A673 (cell line): ENCODE measurements around the gene GALNTL6. TPM values are rescaled to one million over a fixed set of nuclear protein-coding genes. Genes with fewer than 3 reads are reported as not detected.

ENCODE experiments used
- BruUV-seq: library from RNA; stranded (reverse); fragments of 400-500 nt; replicated peaks from 2 replicates; lab custom pipeline; 2021; lab: Mats Ljungman, UMichigan
- CTCF ChIA-PET: fragments of 300-600 bp; sonication (Branson Sonifier 250); formaldehyde crosslinking; loops from one replicate; lab custom pipeline; 2022; ENCODE audit warnings: antibody characterized with exemption; lab: Charles Lee
- POLR2A ChIA-PET: fragments of 300-600 bp; sonication (Branson Sonifier 250); formaldehyde crosslinking; loops from one replicate; lab custom pipeline; 2022; ENCODE audit warnings: antibody characterized with exemption; ENCODE audit not compliant: low non-redundant PET; lab: Charles Lee
- DNase-seq: peaks from one replicate; pipeline ENCODE4 v3.0.0-alpha.2; 2015; ENCODE audit warnings: low spot score
- H3K27ac ChIP-seq: fragments of 200-600 bp; sonication (generic); 2 replicates; pipeline ENCODE4 v1.5.1; 2016; ENCODE audit warnings: mixed run types, low read depth, mild to moderate bottlenecking, mixed read lengths, antibody characterized with exemption, low read length; ENCODE audit not compliant: poor library complexity, severe bottlenecking
- H3K27me3 ChIP-seq: fragments of 200-600 bp; sonication (generic); replicated peaks from 2 replicates; pipeline ENCODE4 v1.6.1; 2017; ENCODE audit warnings: mixed run types, low read depth, mild to moderate bottlenecking, mixed read lengths, antibody characterized with exemption, low read length; ENCODE audit not compliant: insufficient read depth, poor library complexity
- H3K36me3 ChIP-seq: fragments of 200-600 bp; sonication (generic); 2 replicates; pipeline ENCODE4 v1.6.1; 2016; ENCODE audit warnings: mixed run types, mild to moderate bottlenecking, mixed read lengths, antibody characterized with exemption, low read length; ENCODE audit not compliant: insufficient read depth, poor library complexity, severe bottlenecking
- H3K4me1 ChIP-seq: fragments of 200-600 bp; sonication (generic); 2 replicates; pipeline ENCODE4 v1.6.1; 2017; ENCODE audit warnings: mixed run types, mild to moderate bottlenecking, mixed read lengths, antibody characterized with exemption, low read length; ENCODE audit not compliant: insufficient read depth, poor library complexity, severe bottlenecking
- H3K4me3 ChIP-seq: fragments of 200-600 bp; sonication (generic); 2 replicates; pipeline ENCODE4 v1.5.1; 2016; ENCODE audit warnings: low read depth, mixed run types, mild to moderate bottlenecking, mixed read lengths, low read length; ENCODE audit not compliant: poor library complexity, severe bottlenecking
- H3K9me3 ChIP-seq: fragments of 200-600 bp; sonication (generic); 2 replicates; pipeline ENCODE4 v1.6.1; 2016; ENCODE audit warnings: mixed run types, low read depth, mild to moderate bottlenecking, mixed read lengths, antibody characterized with exemption, low read length; ENCODE audit not compliant: poor library complexity, severe bottlenecking
- EZH2 ChIP-seq: fragments of 200-600 bp; sonication (generic); IDR thresholded peaks from 2 replicates; pipeline ENCODE4 v1.6.1; 2017; ENCODE audit warnings: borderline replicate concordance, low read depth, mild to moderate bottlenecking, mixed read lengths, antibody characterized with exemption, low read length; ENCODE audit not compliant: poor library complexity, severe bottlenecking
- intact Hi-C: fragments of 100-400 bp; cut with micrococcal nuclease; formaldehyde crosslinking; loops from one replicate; pipeline ENCODE4 v1.10.0; 2022; ENCODE audit not compliant: unreplicated experiment
- total RNA-seq: library from RNA; stranded (reverse); gene quantifications from 2 replicates; pipeline ENCODE4 v1.2.3, GENCODE V29; 2021
- TF ChIP-seq, protein P1 (sequence below): fragments of 300-800, 200-600 bp; sonication (generic); conservative IDR thresholded peaks from 2 replicates; pipeline ENCODE4 v1.5.1; 2017; ENCODE audit warnings: low read depth, mild to moderate bottlenecking, antibody characterized with exemption, low read length, moderate library complexity, mixed read lengths

Gene GALNTL6
- total RNA-seq, 1 experiment from 2014 or later, result 0.30 TPM

DNA sequence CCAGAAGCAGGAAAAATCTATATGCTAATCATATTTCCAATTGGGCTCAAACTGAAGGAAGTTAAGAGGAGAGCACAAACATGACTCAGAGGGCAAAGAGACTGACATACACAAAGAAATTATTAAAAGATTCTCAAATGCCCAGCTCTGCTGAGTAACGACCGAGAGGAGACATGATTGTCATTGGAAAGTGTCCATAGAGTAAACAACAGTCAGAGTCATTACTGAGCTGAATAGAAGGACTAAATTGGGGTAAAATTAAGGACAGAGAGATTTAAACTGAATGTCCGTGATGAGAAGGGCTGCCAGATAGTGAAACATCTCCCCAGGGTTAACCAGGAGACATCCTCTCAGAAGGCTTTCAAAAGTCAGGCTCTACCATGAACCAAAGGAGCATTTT lies 1244.2 kb downstream of the GALNTL6 start:
- H3K36me3 ChIP-seq, result no peaks in the 10 kb centered on the region
- ChIA-PET POLR2A (no interaction called here), CTCF (no interaction called here)
- H3K27ac ChIP-seq, result no peak overlapping the region
- intact Hi-C loops, result no loop called here
- H3K9me3 ChIP-seq, result no peaks in the 10 kb centered on the region
- DNase-seq, result no peak
- no peak overlapping the region for H3K4me3 ChIP-seq
- H3K4me1 ChIP-seq, result peaks cover 16% of the 10 kb centered on the region
- no TSS peak for BruUV-seq
- TF ChIP-seq, protein P1, sequence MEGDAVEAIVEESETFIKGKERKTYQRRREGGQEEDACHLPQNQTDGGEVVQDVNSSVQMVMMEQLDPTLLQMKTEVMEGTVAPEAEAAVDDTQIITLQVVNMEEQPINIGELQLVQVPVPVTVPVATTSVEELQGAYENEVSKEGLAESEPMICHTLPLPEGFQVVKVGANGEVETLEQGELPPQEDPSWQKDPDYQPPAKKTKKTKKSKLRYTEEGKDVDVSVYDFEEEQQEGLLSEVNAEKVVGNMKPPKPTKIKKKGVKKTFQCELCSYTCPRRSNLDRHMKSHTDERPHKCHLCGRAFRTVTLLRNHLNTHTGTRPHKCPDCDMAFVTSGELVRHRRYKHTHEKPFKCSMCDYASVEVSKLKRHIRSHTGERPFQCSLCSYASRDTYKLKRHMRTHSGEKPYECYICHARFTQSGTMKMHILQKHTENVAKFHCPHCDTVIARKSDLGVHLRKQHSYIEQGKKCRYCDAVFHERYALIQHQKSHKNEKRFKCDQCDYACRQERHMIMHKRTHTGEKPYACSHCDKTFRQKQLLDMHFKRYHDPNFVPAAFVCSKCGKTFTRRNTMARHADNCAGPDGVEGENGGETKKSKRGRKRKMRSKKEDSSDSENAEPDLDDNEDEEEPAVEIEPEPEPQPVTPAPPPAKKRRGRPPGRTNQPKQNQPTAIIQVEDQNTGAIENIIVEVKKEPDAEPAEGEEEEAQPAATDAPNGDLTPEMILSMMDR, result no peak
- TF ChIP-seq EZH2, result no peak
- no peaks in the 10 kb centered on the region for H3K27me3 ChIP-seq

DNA sequence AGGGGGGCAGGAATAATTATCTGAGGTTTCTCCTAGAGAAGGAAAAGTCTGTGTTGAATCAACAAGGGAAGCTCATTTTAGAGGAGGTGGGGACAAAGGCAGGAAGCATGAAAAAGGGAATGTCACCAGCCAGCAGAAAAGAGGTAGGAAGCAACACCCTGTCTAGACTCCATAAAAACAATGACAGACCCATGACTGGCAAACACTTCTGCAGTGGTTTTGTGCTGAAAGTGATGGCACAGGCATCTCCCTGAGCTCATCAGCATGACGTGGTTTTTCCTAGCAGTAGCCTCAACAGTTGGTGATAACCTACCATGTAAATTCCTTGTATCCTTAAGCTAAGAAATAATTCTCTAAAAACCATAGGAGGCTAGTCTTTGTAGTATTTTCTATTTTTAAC lies 1244.7 kb downstream of the GALNTL6 start:
- Histone ChIP-seq H3K4me3 (no peak overlapping the region), H3K9me3 (no peaks in the 10 kb centered on the region), H3K4me1 (peaks cover 16% of the 10 kb centered on the region), H3K36me3 (no peaks in the 10 kb centered on the region), H3K27ac (no peak overlapping the region), H3K27me3 (no peaks in the 10 kb centered on the region)
- POLR2A ChIA-PET, result no interaction called here
- intact Hi-C loops, result no loop called here
- BruUV-seq, result no TSS peak
- CTCF ChIA-PET, result no interaction called here
- DNase-seq, result no peak
- TF ChIP-seq, protein P1, result no peak
- TF ChIP-seq EZH2, result no peak

DNA sequence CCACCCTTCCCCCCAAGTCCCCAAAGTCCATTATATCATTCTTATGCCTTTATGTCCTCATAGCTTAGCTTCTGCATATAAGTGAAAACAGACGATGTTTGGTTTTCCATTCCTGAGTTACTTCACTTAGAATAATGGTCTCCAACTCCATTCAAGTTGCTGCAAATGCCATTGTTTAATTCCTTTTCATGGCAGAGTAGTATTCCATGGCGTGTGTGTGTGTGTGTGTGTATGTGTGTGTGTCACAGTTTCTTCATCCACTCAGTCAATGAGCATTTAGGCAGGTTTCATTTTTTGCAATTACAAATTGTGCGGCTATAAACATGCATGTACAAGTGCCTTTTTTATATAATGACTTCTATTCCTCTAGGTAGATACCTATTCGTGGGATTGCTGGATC lies 1248.0 kb downstream of the GALNTL6 start:
- CTCF ChIA-PET, result no interaction called here
- no TSS peak for BruUV-seq

More for the DNA sequence above, 1248.0 kb downstream of the GALNTL6 start:
- Histone ChIP-seq H3K9me3 (no peaks in the 10 kb centered on the region), H3K27ac (no peak overlapping the region), H3K4me1 (peaks cover 16% of the 10 kb centered on the region), H3K36me3 (no peaks in the 10 kb centered on the region), H3K4me3 (no peak overlapping the region), H3K27me3 (no peaks in the 10 kb centered on the region)
- TF ChIP-seq, protein P1, result no peak
- TF ChIP-seq EZH2, result no peak
- intact Hi-C loops, result no loop called here
- no peak for DNase-seq
- POLR2A ChIA-PET, result no interaction called here
